ENCODE results near the gene HNRNPH1. TPM values are rescaled to one million over a fixed set of nuclear protein-coding genes. Genes with fewer than 3 reads are reported as not detected.

Gene HNRNPH1
- total and polyA plus RNA-seq, 10 donors, result 214 to 931 (median 693) TPM

GRCh38 chr5:179595916-179596315, 27.6 kb downstream of the HNRNPH1 start:
- no peak for DNase-seq
- Histone ChIP-seq H3K4me1 (peaks cover 0 to 8% (median 0%) of the 10 kb centered on the region in 6 donors), H3K27ac (no peak overlapping the region), H3K27me3 (replicated peaks in 1 of 7) (no peaks in the 10 kb centered on the region), H3K4me3 (no peak overlapping the region), H3K9me3 (no peaks in the 10 kb centered on the region), H3K36me3 (peaks cover 3 to 100% (median 95%) of the 10 kb centered on the region in 6 donors)
- intact Hi-C loops (cut with DNase I; ENCODE audit: low total_unique reads), result no loop called here
- WGBS, 5 donors, result 74 to 88% (median 81%) methylated on average over 6 of the region's 6 CpGs
- no peak for TF ChIP-seq POLR2AphosphoS5 (IDR thresholded peaks at IDR 0.05)
- TF ChIP-seq CTCF (IDR thresholded peaks at IDR 0.05 in 8 of 11, conservative IDR thresholded peaks at IDR 0.05 in 3 of 11), result no peak
- no peak for TF ChIP-seq POLR2A (IDR thresholded peaks at IDR 0.05)

GRCh38 chr5:179588166-179588565, 35.3 kb downstream of the HNRNPH1 start:
- Histone ChIP-seq H3K36me3 (peaks cover 0 to 100% (median 80%) of the 10 kb centered on the region in 6 donors), H3K9me3 (no peaks in the 10 kb centered on the region), H3K4me1 (peaks cover 0 to 15% (median 0%) of the 10 kb centered on the region in 6 donors), H3K4me3 (no peak overlapping the region), H3K27ac (no peak overlapping the region), H3K27me3 (replicated peaks in 1 of 7) (no peaks in the 10 kb centered on the region)
- 90 to 96% (median 91%) methylated on average over 3 of the region's 3 CpGs for WGBS, 5 donors
- intact Hi-C loops (cut with DNase I; ENCODE audit: low total_unique reads), result no loop called here
- TF ChIP-seq POLR2A (IDR thresholded peaks at IDR 0.05) (no peak), CTCF (IDR thresholded peaks at IDR 0.05 in 8 of 11, conservative IDR thresholded peaks at IDR 0.05 in 3 of 11) (no peak), POLR2AphosphoS5 (IDR thresholded peaks at IDR 0.05) (no peak)
- peak; percentile 22 for DNase-seq

- Histone ChIP-seq H3K9me3 (no peaks in the 10 kb centered on the region), H3K27ac (peak overlapping the region in 4 of 8 donors; percentile 21 to 54 (median 32)), H3K4me1 (peaks cover 0 to 15% (median 0%) of the 10 kb centered on the region in 6 donors), H3K27me3 (replicated peaks in 1 of 7) (no peaks in the 10 kb centered on the region), H3K36me3 (peaks cover 0 to 100% (median 76%) of the 10 kb centered on the region in 6 donors), H3K4me3 (no peak overlapping the region)
- WGBS, 5 donors, result 61 to 78% (median 72%) methylated on average over 9 of the region's 9 CpGs
- TF ChIP-seq POLR2AphosphoS5 (IDR thresholded peaks at IDR 0.05), result no peak
- no peak for TF ChIP-seq POLR2A (IDR thresholded peaks at IDR 0.05)
- TF ChIP-seq CTCF (IDR thresholded peaks at IDR 0.05 in 8 of 11, conservative IDR thresholded peaks at IDR 0.05 in 3 of 11), result no peak
- intact Hi-C loops (cut with DNase I; ENCODE audit: low total_unique reads), result no loop called here
- peak; percentile 44 for DNase-seq
Measured at GRCh38 chr5:179585941-179586401, 37.5 kb downstream of the HNRNPH1 start.

- 95 to 97% (median 97%) methylated on average over 39 to 42 of the region's 42 CpGs for WGBS, 5 donors
- Histone ChIP-seq H3K27me3 (replicated peaks in 1 of 7) (no peaks in the 10 kb centered on the region), H3K27ac (no peak overlapping the region), H3K4me3 (no peak overlapping the region), H3K4me1 (peaks cover 0 to 12% (median 0%) of the 10 kb centered on the region in 6 donors), H3K36me3 (peaks cover 0 to 95% (median 68%) of the 10 kb centered on the region in 6 donors), H3K9me3 (no peaks in the 10 kb centered on the region)
- TF ChIP-seq POLR2A (IDR thresholded peaks at IDR 0.05) (no peak), POLR2AphosphoS5 (IDR thresholded peaks at IDR 0.05) (no peak), CTCF (IDR thresholded peaks at IDR 0.05 in 8 of 11, conservative IDR thresholded peaks at IDR 0.05 in 3 of 11) (no peak)
- intact Hi-C loops (cut with DNase I; ENCODE audit: low total_unique reads), result no loop called here
- DNase-seq, result no peak
Measured at GRCh38 chr5:179577286-179577960, 46.0 kb downstream of the HNRNPH1 start.

All from spleen (tissue), 11 donors.